SK-N-SH (cell line): ENCODE results near the gene P2RY6. TPM values are rescaled to one million over a fixed set of nuclear protein-coding genes. Genes with fewer than 3 reads are reported as not detected.

ENCODE experiments used
- CTCF ChIA-PET: fragments of 300-600, 350-600 bp; formaldehyde crosslinking; extraction: SDS; loops from one replicate; lab custom pipeline; 2021; lab: Yijun Ruan, JAX
- POLR2A ChIA-PET: fragments of 350-600 bp; sonication (Branson Sonifier 250); formaldehyde crosslinking; extraction: SDS; loops from one replicate; lab custom pipeline; 2020; ENCODE audit warnings: antibody characterized with exemption, inconsistent platforms; lab: Yijun Ruan, JAX
- DNase-seq: peaks from one replicate; pipeline ENCODE4 v3.0.0; 2012
- H2AFZ ChIP-seq: fragments of 200-600 bp; sonication (generic); 2 replicates; pipeline ENCODE4 v1.8.1; 2016; ENCODE audit warnings: antibody characterized with exemption, mild to moderate bottlenecking, low read depth
- H3F3A ChIP-seq: fragments of 200-600 bp; sonication (generic); replicated peaks from 2 replicates; pipeline ENCODE3; 2016; ENCODE audit warnings: antibody characterized with exemption, mild to moderate bottlenecking; ENCODE audit not compliant: insufficient read depth
- H3K27ac ChIP-seq, 2 experiments: fragments of 200-500 bp in 1 of 2; fragments of 200-600 bp in 1 of 2; sonication (Bioruptor generic) in 1 of 2; sonication (generic), shearing (Covaris generic) in 1 of 2; 2 replicates each; pipeline versions ENCODE4 v1.5.1 to v1.6.1; 2014 to 2016; ENCODE audit warnings: low read depth in 2 of 2, inconsistent platforms in 1 of 2, low read length in 1 of 2, mild to moderate bottlenecking in 1 of 2, mixed read lengths in 1 of 2
- H3K27me3 ChIP-seq: fragments of 200-600 bp; sonication (generic), shearing (Covaris generic); 2 replicates; pipeline ENCODE4 v1.6.1; 2016; ENCODE audit warnings: mixed run types; ENCODE audit not compliant: insufficient read depth
- H3K36me3 ChIP-seq, 2 experiments: fragments of 200-500 bp in 1 of 2; fragments of 200-600 bp in 1 of 2; sonication (Bioruptor generic) in 1 of 2; sonication (generic) in 1 of 2; replicated peaks in 1 of 2; 2 replicates each; pipeline versions ENCODE3 to v1.5.1; 2014 to 2016; ENCODE audit warnings: low read length in 1 of 2, mild to moderate bottlenecking in 1 of 2; ENCODE audit not compliant: insufficient read depth in 2 of 2, control insufficient read depth in 1 of 2
- H3K4me1 ChIP-seq, 2 experiments: fragments of 200-500 bp in 1 of 2; fragments of 200-600 bp in 1 of 2; sonication (Bioruptor generic) in 1 of 2; sonication (generic), shearing (Covaris generic) in 1 of 2; 2 replicates each; pipeline versions ENCODE4 v1.5.1 to v1.6.1; 2014 to 2016; ENCODE audit warnings: low read depth in 1 of 2, low read length in 1 of 2, mixed run types in 1 of 2; ENCODE audit not compliant: insufficient read depth in 2 of 2, control insufficient read depth in 1 of 2
- H3K4me2 ChIP-seq: fragments of 200-600 bp; sonication (generic), shearing (Covaris generic); 2 replicates; pipeline ENCODE4 v1.6.1; 2017; ENCODE audit warnings: mixed run types
- H3K4me3 ChIP-seq, 2 experiments: fragments of 200-500 bp in 1 of 2; fragments of 200-600 bp in 1 of 2; sonication (Bioruptor generic) in 1 of 2; sonication (generic), shearing (Covaris generic) in 1 of 2; 2 replicates each; pipeline versions ENCODE4 v1.5.1 to v1.8.1; 2014 to 2016; ENCODE audit warnings: low read depth in 2 of 2, inconsistent platforms in 1 of 2, low read length in 1 of 2, mild to moderate bottlenecking in 1 of 2, mixed read lengths in 1 of 2, moderate library complexity in 1 of 2
- H3K79me2 ChIP-seq: fragments of 200-600 bp; sonication (generic); 2 replicates; pipeline ENCODE4 v1.8.1; 2017; ENCODE audit warnings: mild to moderate bottlenecking; ENCODE audit not compliant: insufficient read depth
- H3K9ac ChIP-seq: fragments of 200-600 bp; sonication (generic); 2 replicates; pipeline ENCODE4 v1.6.1; 2017; ENCODE audit warnings: mixed run types
- H3K9me2 ChIP-seq: fragments of 200-600 bp; sonication (generic); 2 replicates; pipeline ENCODE4 v1.6.1; 2017; ENCODE audit warnings: mixed run types
- H3K9me3 ChIP-seq: fragments of 200-600 bp; sonication (generic); 2 replicates; pipeline ENCODE4 v1.6.1; 2017; ENCODE audit warnings: mixed run types, mild to moderate bottlenecking, moderate library complexity
- H4K20me1 ChIP-seq: fragments of 200-600 bp; sonication (generic); 2 replicates; pipeline ENCODE4 v1.6.1; 2017; ENCODE audit warnings: mild to moderate bottlenecking, mixed run types; ENCODE audit not compliant: insufficient read depth
- EZH2phosphoT487 ChIP-seq: fragments of 200-600 bp; sonication (generic); IDR thresholded peaks from 2 replicates; pipeline ENCODE4 v1.6.1; 2017; ENCODE audit warnings: low read depth, mixed run types, mild to moderate bottlenecking, antibody characterized with exemption, moderate library complexity, borderline replicate concordance
- RFX5 ChIP-seq: IDR thresholded peaks from 2 replicates; pipeline ENCODE4 v1.6.1; 2012; ENCODE audit warnings: mild to moderate bottlenecking, improper control_type of control experiment, low read length
- TEAD4 ChIP-seq: IDR thresholded peaks from 2 replicates; pipeline ENCODE4 v1.4.0; 2012; ENCODE audit warnings: mild to moderate bottlenecking, borderline replicate concordance; ENCODE audit not compliant: insufficient read depth
- USF1 ChIP-seq: IDR thresholded peaks from 2 replicates; pipeline ENCODE4 v1.4.0; 2012; ENCODE audit warnings: low read depth, borderline replicate concordance
- YY1 ChIP-seq: IDR thresholded peaks from 2 replicates; pipeline ENCODE4 v1.4.0; 2012; ENCODE audit warnings: low read depth, mild to moderate bottlenecking
- WGBS: methylation state at CpG from one replicate; pipeline ENCODE4 v1.1.6; 2017; ENCODE audit warnings: low lambda C conversion rate; 5-methylcytosine and 5-hydroxymethylcytosine counted together
- polyA plus RNA-seq, 3 experiments: library from polyadenylated mRNA; depleted of rRNA; stranded (reverse); fragments of >200 nt; gene quantifications; 2 replicates each; pipeline ENCODE4 v1.2.3, GENCODE V29; 2012
- TF ChIP-seq, protein P1 (sequence below): IDR thresholded peaks from 2 replicates; pipeline ENCODE4 v1.6.1; 2012; ENCODE audit warnings: mild to moderate bottlenecking, low read depth, low read length, moderate library complexity
- TF ChIP-seq, protein P2 (sequence below): IDR thresholded peaks from 2 replicates; pipeline ENCODE4; 2012

The P2RY6 gene
- polyA plus RNA-seq, 1 of the 3 experiments (the other 2 are of a cell fraction): 0.15 TPM

- TF ChIP-seq, protein P1, sequence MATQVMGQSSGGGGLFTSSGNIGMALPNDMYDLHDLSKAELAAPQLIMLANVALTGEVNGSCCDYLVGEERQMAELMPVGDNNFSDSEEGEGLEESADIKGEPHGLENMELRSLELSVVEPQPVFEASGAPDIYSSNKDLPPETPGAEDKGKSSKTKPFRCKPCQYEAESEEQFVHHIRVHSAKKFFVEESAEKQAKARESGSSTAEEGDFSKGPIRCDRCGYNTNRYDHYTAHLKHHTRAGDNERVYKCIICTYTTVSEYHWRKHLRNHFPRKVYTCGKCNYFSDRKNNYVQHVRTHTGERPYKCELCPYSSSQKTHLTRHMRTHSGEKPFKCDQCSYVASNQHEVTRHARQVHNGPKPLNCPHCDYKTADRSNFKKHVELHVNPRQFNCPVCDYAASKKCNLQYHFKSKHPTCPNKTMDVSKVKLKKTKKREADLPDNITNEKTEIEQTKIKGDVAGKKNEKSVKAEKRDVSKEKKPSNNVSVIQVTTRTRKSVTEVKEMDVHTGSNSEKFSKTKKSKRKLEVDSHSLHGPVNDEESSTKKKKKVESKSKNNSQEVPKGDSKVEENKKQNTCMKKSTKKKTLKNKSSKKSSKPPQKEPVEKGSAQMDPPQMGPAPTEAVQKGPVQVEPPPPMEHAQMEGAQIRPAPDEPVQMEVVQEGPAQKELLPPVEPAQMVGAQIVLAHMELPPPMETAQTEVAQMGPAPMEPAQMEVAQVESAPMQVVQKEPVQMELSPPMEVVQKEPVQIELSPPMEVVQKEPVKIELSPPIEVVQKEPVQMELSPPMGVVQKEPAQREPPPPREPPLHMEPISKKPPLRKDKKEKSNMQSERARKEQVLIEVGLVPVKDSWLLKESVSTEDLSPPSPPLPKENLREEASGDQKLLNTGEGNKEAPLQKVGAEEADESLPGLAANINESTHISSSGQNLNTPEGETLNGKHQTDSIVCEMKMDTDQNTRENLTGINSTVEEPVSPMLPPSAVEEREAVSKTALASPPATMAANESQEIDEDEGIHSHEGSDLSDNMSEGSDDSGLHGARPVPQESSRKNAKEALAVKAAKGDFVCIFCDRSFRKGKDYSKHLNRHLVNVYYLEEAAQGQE: no peak
- no peak for TF ChIP-seq EZH2phosphoT487
- no peak for TF ChIP-seq RFX5
Measured at GRCh38 chr11:73288873-73289707, 17.0 kb downstream of the P2RY6 start (continued).

DNA sequence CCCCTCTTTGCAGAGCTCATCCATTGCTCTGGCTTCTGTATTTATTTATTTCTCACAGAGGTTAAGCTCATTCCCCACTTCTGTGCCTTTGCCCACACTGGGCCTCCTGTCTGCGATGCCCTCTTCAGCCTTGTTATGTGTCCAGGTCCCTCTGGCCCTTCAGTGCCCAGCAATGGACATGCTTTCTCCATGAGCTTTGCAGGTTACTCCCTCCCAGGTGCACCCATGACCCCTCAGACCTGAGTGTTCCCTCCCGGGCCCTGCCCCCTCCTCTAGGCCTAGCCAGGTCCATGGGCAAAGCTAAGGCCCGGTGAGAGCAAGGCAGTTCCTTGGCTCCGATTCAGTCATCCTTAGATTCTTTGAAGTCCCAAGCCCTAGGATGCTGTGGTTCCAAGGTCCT, 18.4 kb downstream of the P2RY6 start:
- Histone ChIP-seq H2AFZ (no peak overlapping the region), H3K27ac (no peak overlapping the region), H3K27me3 (no peaks in the 10 kb centered on the region)
- TF ChIP-seq USF1 (no peak), EZH2phosphoT487 (no peak), YY1 (no peak), TEAD4 (no peak)
- TF ChIP-seq, protein P2, sequence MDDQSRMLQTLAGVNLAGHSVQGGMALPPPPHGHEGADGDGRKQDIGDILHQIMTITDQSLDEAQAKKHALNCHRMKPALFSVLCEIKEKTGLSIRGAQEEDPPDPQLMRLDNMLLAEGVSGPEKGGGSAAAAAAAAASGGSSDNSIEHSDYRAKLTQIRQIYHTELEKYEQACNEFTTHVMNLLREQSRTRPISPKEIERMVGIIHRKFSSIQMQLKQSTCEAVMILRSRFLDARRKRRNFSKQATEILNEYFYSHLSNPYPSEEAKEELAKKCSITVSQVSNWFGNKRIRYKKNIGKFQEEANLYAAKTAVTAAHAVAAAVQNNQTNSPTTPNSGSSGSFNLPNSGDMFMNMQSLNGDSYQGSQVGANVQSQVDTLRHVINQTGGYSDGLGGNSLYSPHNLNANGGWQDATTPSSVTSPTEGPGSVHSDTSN: no peak
- TF ChIP-seq, all 33 proteins: peak for 0
- ChIA-PET POLR2A (no interaction called here), CTCF (interaction anchor here (0.7 to 14.8 kb wide), 19 partner anchors 9 to 556 kb away, joined by 3 to 283 read pairs (median 14); partner anchors contain the start of genes ARHGEF17 and P2RY6)
- no peaks in the 10 kb centered on the region for H3K36me3 ChIP-seq
- H3K4me2 ChIP-seq: no peak overlapping the region
- H3K9me3 ChIP-seq: no peaks in the 10 kb centered on the region
- 92% methylated on average over 4 of the region's 4 CpGs for WGBS
- no peak overlapping the region for H3K4me3 ChIP-seq
- no peaks in the 10 kb centered on the region for H3F3A ChIP-seq
- H3K9ac ChIP-seq: no peak overlapping the region
- DNase-seq: no peak
- H3K9me2 ChIP-seq: no peaks in the 10 kb centered on the region
- H3K79me2 ChIP-seq: no peaks in the 10 kb centered on the region
- no peaks in the 10 kb centered on the region for H4K20me1 ChIP-seq
- peaks cover 9 to 26% of the 10 kb centered on the region in 2 experiments for H3K4me1 ChIP-seq
